OCI-LY3 (cell line): ENCODE results near the gene ADARB2.

ENCODE experiments used
- EZH2phosphoT487 ChIP-seq: fragments of 200-600 bp; shearing (Covaris generic); IDR thresholded peaks from 2 replicates; pipeline ENCODE4 v1.6.1; 2018; ENCODE audit warnings: antibody characterized with exemption, mixed run types, low read depth
- TF ChIP-seq, protein P1 (sequence below): fragments of 200-600, 300-600 bp; sonication (generic); IDR thresholded peaks from 2 replicates; pipeline ENCODE4 v1.5.1; 2014; ENCODE audit warnings: antibody characterized with exemption, low read length, low read depth

DNA sequence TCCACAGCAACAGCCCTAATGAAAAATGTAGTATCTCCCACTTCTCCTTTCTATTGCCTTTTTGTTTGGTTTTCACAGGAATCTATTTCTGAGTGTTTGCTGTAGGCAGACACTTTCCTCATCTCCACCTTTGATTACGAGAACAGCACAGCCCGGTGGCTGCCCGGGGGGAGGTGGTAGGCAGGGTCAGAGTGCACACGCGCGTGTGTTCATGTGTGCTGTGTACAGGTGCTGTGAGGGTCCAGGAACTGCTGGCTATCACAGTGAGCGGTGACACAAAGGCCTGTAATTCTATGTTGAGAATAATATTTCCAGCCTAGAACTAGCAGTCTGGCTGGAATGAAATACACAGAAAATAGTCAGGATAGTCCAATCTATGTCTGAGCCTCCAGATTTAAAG lies 212.8 kb downstream of the ADARB2 start:
- TF ChIP-seq, protein P1, sequence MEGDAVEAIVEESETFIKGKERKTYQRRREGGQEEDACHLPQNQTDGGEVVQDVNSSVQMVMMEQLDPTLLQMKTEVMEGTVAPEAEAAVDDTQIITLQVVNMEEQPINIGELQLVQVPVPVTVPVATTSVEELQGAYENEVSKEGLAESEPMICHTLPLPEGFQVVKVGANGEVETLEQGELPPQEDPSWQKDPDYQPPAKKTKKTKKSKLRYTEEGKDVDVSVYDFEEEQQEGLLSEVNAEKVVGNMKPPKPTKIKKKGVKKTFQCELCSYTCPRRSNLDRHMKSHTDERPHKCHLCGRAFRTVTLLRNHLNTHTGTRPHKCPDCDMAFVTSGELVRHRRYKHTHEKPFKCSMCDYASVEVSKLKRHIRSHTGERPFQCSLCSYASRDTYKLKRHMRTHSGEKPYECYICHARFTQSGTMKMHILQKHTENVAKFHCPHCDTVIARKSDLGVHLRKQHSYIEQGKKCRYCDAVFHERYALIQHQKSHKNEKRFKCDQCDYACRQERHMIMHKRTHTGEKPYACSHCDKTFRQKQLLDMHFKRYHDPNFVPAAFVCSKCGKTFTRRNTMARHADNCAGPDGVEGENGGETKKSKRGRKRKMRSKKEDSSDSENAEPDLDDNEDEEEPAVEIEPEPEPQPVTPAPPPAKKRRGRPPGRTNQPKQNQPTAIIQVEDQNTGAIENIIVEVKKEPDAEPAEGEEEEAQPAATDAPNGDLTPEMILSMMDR, result no peak
- TF ChIP-seq EZH2phosphoT487, result no peak
